ENCODE measurements around the gene APEH.

APEH gene

GRCh38 chr3:49724586-49724985 lies 50.4 kb downstream of the APEH start:
- TF ChIP-seq, protein P1, sequence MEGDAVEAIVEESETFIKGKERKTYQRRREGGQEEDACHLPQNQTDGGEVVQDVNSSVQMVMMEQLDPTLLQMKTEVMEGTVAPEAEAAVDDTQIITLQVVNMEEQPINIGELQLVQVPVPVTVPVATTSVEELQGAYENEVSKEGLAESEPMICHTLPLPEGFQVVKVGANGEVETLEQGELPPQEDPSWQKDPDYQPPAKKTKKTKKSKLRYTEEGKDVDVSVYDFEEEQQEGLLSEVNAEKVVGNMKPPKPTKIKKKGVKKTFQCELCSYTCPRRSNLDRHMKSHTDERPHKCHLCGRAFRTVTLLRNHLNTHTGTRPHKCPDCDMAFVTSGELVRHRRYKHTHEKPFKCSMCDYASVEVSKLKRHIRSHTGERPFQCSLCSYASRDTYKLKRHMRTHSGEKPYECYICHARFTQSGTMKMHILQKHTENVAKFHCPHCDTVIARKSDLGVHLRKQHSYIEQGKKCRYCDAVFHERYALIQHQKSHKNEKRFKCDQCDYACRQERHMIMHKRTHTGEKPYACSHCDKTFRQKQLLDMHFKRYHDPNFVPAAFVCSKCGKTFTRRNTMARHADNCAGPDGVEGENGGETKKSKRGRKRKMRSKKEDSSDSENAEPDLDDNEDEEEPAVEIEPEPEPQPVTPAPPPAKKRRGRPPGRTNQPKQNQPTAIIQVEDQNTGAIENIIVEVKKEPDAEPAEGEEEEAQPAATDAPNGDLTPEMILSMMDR (IDR thresholded peaks at IDR 0.05; ENCODE audit: control insufficient read depth, extremely low read depth, insufficient read depth) = no peak
- DNase-seq (ENCODE audit: low read depth) = no peak
- peak overlapping the region; percentile 91 for H3K4me3 ChIP-seq (ENCODE audit: low read depth, low read length)

GRCh38 chr3:49725906-49726681 lies 51.9 kb downstream of the APEH start:
- no peak overlapping the region for H3K4me3 ChIP-seq (ENCODE audit: low read depth, low read length)
- no peak for DNase-seq (ENCODE audit: low read depth)
- TF ChIP-seq, protein P1 (IDR thresholded peaks at IDR 0.05; ENCODE audit: control insufficient read depth, extremely low read depth, insufficient read depth) = no peak

GRCh38 chr3:49727154-49727923 lies 53.2 kb downstream of the APEH start:
- DNase-seq (ENCODE audit: low read depth) = no peak
- H3K4me3 ChIP-seq (ENCODE audit: low read depth, low read length) = no peak overlapping the region
- TF ChIP-seq, protein P1 (IDR thresholded peaks at IDR 0.05; ENCODE audit: control insufficient read depth, extremely low read depth, insufficient read depth) = no peak

- no peak overlapping the region for H3K4me3 ChIP-seq (ENCODE audit: low read depth, low read length)
- TF ChIP-seq, protein P1 (IDR thresholded peaks at IDR 0.05; ENCODE audit: control insufficient read depth, extremely low read depth, insufficient read depth) = no peak
- no peak for DNase-seq (ENCODE audit: low read depth)
These were observed 53.8 kb downstream of the APEH start for GRCh38 chr3:49727924-49728361.

GRCh38 chr3:49729966-49730609 lies 55.9 kb downstream of the APEH start:
- TF ChIP-seq, protein P1 (IDR thresholded peaks at IDR 0.05; ENCODE audit: control insufficient read depth, extremely low read depth, insufficient read depth) = no peak
- DNase-seq (ENCODE audit: low read depth) = no peak

DNA sequence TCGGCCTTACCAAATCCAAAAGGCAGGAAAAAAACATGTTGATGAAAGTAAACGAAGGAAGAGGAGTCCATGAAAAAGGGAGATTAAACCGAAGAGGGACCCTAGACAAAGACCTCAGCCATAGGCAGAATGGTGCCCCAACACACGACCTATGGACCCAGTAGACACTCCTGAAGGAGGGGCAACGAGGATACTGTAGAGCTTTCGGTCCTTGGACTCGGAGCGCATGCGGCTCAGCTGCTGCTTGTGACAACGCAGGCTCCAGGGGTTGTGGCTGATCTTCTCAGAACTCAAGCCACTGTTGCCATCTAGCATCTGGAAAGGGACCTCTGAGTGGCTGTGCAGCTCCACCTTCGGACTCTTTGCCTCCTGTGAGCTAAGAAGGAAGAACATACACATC lies 58.4 kb downstream of the APEH start:
- DNase-seq (ENCODE audit: low read depth) = no peak
- TF ChIP-seq, protein P1 (IDR thresholded peaks at IDR 0.05; ENCODE audit: control insufficient read depth, extremely low read depth, insufficient read depth) = no peak
- no peak overlapping the region for H3K4me3 ChIP-seq (ENCODE audit: low read depth, low read length)

More at GRCh38 chr3:49729966-49730609, 55.9 kb downstream of the APEH start:
- no peak overlapping the region for H3K4me3 ChIP-seq (ENCODE audit: low read depth, low read length)

Measured in LNCaP clone FGC (cell line).